CD4-positive, alpha-beta T cell treated with Interleukin-17A for 4 hours (primary cell): ENCODE measurements around the gene SPECC1L.

Source experiments
- DNase-seq: peaks from one replicate; pipeline ENCODE4 v3.0.0-alpha.2; 2020; ENCODE audit warnings: mixed read lengths

Gene SPECC1L

DNA sequence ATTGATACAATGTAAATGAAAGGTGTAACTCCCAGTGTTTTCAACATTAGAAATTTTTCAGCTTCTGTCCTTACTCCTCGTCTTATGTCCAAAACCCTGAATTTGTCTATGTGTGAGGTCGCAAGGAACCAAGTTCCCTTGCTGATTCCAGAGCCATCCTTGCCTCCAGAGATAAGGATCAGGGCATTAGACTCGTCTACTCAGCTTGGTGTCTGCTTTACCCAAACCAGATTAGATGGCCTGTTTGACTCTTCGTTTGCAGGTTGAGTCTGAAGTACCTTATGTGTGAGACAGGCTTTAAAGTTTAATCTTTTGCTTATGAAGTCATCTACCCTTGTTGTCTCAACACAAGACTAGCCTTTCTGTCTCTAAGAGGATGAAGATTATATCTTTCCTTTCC, 55.6 kb downstream of the SPECC1L start:
- DNase-seq: no peak

DNA sequence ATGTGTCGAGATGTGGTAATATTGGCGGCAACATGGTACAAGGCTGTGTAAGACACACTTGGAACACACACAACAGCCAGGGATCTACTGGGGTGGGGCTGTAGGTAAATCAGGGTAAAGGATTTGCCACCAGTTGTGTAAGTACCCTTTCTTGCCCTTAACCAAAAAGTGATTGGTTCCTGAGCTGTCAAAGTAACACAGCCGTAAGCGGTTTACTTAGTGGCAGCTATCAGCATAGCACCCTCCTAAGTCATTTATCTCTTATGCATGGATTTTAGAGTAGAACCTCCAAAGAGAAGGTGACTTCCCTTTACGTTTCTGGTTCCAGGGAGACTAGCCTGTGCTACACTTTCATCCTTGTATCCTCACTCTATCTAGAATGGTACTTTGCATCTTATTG, 57.2 kb downstream of the SPECC1L start:
- no peak for DNase-seq

DNA sequence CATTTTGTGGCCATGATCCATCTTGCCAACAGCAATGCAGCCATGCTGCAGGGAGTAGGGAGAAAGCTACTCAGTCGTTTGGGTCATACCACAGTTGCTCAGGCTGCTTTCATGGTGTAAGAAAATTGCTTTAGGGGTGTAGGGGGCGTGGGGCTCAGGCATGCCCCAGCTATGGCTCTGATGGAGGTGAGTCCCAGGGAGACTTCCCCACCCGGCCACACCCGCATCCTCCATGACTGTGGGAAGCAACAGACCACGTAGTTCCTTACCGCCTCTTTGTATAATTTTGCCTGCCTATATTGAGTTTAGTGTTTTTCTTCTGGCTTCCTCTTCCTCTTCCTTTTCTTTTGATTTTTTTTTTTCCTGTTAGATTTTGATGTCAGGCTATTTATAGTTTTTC, 58.8 kb downstream of the SPECC1L start:
- peak; percentile 5 for DNase-seq

DNA sequence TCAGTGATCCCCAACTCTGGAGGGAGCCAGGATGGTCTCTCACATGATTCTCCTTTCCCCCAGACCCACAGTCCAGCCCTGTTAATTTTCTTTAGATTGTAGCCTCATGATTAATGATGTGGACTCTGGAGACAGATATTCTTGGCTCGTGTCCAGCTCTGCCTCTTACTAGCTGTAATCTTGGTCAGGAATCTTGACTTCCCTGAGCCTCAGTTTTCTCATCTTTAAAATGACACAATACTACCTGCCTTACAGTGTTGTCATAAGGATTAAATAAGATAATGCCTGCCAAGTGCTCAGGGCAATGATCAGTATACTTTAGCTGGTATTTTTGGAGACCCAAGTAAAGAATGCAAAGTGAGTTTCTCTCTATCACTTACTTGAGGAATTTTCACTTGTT, 60.0 kb downstream of the SPECC1L start:
- no peak for DNase-seq

DNA sequence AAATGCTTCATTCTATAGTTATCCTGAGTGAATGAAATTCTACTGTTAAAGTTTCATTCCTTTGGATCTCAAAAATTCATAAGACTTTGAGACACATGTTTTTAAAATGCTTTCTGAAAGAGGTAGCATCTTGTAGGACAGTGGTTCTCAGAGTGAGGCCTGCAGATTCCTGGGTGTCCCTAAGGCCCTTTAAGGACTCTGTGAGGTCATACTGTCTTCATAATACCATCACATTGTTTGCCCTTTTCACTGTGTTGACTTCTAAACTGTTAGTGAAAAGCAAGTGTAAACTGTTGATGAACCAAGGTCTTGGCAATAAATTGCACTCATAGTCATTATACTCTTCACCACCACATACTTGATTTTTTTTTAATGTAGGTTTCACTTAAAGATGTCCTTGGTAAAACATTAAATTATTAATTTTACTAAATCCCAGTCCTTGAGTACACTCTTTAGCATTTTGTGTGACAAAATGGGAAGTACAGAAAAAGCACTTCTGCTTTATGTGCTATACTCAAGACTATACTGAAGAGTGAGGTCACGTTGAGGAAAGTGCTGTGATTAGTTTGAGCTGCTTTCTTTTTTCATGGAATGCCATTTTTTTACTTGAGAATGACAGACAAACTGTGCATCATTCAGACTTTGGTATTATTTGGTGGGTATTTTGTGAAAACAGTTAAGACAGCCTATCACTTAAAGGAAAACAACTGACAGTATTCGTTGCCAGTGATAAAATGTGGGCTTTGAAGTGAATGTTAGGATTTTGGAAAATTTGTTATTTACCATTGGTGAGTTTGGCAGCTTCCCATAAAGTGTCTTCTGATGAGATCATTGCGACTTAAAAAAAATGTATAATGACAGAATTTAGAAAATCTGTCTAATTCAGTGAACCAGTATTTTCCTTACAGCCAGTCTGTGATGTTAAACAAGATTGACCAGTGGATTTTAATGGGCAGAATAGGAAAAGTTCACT, 61.1 kb downstream of the SPECC1L start:
- no peak for DNase-seq

DNA sequence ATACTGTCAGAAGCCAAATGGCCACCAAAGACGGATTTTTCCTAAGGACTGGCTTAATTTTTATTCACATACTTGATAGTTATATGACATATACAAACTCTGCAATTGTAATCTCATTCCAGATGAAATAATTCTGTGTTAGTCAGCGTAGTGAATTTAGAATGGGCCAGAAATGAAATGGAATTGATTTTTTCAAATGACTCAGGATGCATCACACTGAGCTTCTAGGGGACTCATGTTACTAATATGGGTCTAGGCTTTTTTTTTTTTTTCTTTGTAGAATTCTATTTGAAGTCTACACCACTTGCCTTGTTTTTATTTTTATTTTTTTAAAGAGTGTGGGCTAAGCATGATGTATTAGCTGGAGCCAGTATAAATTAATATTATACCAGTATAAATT, 62.7 kb downstream of the SPECC1L start:
- no peak for DNase-seq

DNA sequence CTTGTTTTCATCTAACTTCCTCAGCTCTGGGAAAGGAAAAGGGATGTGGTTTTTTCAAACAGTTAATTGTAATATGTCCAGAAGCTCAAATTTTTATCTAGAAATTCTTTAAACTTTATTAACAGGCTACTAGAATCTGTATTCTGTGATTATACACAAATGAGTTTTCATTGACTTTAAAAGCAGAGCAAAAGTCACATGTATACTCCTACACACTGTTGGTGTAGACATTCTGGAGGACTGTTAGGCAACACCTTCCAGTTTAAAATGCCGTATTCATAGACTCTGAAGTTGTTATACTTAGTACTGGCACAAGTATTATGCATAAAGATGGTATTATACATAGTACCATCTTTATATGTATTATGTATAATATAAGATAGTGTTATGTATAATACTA, 64.9 kb downstream of the SPECC1L start:
- DNase-seq: no peak

DNA sequence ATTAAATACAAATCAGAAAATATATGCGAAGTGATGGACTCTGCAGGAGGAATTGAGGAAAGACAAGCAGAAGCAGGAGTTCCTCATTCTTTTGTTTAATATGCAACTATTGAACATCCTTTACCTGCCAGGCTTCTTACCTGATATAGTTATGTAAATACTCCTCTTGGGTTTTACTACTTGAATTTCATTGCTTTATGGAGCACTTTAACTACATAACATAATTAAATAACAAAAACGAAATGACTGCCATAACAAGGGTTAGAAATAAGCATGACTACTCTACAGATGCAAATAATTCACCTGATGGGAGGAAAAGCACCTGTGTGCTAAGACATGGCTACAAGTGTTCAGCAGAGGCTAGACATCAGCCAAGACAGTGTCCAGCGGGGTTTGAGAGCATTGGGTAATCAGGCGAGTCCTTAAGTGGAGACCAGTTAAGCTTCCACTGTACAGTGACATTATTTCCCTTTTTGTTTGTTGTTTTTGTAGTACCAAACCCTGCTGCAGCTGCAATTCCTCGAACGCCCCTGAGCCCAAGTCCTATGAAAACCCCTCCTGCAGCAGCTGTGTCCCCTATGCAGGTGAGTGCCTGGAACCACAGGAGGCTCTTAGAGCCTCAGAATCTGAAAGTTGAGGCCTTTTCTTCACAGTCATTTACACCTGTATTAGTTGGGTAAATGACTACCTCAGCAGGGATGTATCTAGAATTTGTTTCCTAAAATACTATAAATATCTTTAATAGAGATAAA, 67.4 kb downstream of the SPECC1L start:
- DNase-seq: no peak

DNA sequence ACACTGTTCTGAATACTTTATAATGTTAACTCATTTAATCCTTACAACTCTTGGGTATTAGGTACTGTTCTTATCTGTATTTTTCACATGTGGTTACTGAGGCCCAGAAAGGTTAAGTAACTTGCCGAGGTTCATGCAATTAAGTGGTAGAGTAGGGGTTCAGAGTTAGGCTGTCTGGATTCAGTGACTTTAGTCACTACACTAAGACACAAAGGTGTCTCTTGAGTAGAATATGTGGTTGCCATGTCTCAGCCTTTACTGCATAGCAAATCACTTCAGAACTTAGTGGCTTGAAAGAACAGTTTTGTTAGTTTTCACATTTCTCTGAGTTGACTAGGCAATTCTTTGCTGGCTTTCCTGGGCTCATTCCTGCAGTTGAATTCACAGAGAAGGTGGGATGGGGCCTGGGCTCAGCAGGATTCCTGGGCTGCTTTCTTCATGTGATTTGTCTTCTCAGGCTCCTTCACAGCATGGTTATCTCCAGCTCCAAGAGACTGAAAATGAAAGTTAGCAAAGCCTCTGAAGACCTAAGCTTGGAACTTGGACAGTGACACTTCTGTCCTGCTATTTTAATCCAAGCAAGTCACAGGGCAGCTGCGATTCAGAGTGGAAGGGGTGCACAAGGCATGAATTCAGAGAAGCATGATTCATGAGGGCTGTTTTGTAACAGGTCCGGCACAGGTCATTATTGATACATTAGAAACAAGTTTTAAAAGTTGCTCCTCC, 68.3 kb downstream of the SPECC1L start:
- DNase-seq: no peak

DNA sequence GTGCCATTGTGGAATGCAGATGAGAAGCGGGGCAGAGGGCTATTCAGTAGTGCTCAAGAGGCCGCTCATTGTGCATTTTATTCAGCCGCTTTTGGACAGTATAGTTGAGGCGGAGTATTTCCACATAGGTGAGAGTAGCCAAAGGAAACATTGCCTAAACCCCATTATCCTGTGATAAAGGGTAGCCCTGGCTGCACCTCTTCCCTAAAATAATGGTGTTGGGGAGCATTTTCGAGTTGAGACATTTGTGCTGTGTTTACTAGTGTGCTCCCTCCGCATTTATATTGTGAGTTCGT, 68.8 kb downstream of the SPECC1L start:
- no peak for DNase-seq

DNA sequence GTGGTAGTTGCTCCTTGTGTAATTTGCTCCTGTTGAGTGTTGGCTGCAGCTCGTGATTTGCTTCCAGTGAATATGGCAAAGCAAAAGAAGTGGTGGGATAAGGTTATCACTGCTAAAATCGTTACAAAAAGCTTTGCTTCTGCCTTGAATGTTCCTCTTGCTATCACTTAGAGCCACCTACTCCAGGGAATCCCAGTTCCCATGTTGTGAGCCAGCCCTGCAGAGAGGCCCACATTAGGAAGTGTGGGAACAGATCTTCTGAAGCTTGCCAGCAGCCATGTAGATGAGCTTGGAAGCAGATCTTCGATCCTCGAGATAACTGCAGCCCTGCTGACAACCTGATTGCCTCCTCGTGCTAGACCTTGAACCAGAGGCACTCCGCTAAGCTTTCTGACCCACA, 71.0 kb downstream of the SPECC1L start:
- DNase-seq: no peak

DNA sequence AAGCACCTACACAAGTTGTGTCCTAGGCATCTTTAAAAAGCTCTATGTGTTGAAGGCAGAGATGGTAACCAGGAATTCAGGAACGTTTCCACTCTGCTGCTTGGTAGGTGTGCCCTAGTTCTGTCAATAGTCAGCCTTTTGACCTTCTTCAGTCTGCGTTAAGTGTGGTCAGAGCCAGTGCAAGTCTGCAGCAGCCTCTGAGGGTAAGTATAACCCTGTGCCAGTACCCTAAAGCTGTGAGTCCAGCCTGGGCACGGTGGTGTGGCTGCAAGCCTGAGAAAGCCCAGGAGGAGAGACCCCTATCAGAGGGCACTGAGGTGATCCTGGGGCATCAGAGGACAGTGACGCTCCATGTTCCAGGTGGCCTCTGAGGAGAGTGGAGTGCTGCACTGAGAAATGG, 80.0 kb downstream of the SPECC1L start:
- DNase-seq: no peak

DNA sequence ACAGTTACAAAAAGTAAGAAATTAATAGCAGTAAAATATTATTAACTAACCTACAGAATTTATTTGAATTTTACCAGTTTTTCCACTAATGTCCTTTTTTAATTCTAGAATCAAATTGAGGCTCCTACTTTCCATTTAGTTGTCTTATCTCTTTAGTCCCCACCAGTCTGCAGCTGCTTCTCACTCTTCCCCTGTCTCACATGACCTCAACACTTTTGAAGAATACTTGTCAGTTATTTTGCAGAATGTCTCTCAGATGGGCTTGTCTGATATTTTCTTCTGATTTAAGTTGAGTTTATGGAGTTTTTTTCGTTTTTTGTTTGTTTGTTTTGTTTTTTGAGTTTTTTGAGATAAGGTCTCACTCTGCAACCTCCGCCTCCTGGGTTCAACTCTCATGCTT, 82.5 kb downstream of the SPECC1L start:
- no peak for DNase-seq

DNA sequence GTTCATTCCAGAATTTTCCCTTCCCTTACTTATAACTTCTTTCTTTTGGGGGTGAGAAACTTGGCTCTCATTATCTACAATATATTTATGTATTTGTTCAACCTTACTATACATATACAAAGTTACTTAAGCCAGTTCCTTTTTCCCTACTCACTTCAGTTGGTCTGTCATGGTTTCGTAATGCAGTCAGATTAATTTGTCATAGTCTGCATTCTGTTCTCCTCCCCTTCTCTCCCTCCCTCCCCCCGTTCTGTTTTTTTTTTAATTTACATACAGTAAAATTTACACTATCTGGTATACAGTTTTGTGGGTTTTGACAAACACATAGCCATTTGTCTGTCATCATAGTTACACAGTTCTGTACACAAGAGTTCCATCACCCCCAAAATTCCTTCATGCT, 84.9 kb downstream of the SPECC1L start:
- DNase-seq: no peak

DNA sequence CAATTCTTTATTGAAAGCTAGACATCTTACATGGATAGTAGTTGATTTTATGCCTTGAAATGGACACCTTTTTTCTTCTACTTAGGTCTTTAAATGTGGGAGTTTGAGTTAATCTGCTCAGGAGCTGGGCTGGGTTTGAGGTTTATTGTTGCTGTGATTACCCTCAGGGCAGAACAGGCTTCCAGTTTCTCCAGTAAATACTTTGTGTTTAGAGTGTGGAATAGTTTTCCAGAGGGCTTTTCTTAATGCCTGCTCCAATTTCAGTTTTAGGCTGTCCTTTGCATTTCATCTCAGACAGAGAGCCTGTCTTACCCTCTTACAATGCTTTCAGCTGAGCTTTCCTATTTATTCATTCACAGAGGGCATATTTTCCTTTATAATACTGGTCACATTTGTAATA, 86.9 kb downstream of the SPECC1L start:
- DNase-seq: no peak

DNA sequence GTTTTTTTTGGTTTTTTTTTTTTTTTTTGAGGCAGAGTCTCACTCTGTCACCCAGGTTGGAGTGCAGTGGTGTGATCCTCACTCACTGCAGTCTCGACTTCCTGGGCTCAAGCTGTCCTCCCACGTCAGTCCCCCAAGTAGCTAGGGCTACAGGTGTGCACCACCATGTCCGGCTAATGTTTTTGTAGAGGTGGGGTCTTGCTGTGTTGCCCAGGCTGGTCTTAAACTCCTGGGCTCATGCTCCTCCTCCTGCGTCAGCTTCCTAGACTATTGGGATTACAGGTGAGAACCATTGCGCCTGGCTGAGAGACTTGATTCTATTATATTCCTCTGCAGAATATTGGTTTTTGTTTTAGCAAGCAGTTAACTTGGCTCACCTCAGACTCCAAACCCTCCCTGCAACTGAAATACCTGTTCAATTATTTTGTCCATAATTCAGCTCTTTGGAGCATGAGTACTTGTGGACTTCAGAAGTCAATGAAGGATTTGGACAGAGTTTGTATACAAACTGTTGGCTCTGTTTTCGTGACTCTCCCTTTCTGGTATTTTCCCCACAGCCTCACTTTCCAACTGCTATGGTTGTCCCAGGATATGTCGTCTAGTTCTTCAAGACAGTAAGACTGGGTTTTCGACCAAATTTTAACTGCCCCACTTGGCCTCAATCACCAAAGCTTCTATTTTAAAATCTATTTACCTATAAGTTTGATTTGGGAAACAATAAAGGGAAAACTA, 87.6 kb downstream of the SPECC1L start:
- no peak for DNase-seq

DNA sequence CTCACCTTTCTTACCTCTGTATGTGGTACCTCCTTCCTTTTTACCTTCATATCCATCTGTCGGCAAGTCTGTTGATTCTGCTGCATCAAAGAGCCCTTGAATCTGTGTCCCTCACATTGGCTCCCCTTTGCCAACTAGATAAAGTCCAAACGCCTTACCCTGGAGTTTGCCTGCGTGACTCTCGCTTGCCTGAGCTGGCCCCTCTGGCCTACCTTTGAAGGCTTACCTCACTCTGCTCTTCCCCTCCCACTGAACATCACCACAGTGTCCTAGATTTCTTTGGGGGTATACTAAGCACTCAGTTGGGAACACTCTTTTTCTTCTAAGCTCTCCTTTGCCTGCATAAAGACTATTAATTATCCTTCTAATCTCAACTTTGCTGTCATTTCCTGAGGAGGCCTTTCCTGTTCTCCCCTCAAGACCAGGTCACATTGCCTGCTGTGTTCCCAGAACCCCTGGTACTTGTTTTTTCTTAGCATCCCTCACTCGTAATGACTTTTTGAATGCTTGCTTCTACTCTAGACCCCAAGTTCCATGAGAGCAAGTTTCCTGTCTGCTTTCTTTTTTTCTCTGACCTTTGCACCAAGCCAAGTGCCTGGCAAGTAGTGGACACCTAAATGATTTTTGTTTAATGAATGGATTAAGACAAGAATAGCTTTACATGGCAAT, 89.0 kb downstream of the SPECC1L start:
- no peak for DNase-seq

DNA sequence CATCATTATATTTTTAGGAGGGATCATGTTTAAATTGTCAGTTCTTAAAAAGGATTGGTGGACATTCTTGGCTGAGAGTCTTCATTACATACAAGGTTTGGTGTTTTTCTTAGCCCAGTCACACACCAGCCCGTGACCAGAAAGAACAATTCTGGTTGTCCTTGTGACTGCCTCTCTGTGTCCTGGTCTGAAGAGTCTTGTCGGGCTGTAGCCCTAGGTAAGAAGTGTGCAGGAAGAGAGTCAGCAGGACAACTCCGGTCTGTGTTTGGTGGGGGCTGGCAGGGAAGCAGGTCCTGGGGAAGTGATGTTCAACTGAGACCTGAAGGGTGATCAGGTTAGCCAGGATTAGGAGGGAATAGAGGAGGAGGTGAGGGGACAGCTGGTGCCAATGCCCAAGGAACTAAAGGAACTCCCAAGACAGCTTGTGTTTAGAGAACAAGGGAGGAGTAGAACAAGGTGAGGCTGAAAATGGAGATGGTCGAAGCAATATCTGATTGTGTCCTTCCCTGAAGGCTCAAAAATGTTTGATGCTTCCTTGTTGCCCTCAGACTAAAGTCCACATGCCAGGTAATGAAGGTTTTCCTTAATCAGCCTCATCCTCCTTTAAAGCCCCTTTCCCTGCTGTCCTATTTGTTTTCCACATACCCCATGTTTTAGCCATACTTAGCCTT, 91.5 kb downstream of the SPECC1L start:
- DNase-seq: no peak

DNA sequence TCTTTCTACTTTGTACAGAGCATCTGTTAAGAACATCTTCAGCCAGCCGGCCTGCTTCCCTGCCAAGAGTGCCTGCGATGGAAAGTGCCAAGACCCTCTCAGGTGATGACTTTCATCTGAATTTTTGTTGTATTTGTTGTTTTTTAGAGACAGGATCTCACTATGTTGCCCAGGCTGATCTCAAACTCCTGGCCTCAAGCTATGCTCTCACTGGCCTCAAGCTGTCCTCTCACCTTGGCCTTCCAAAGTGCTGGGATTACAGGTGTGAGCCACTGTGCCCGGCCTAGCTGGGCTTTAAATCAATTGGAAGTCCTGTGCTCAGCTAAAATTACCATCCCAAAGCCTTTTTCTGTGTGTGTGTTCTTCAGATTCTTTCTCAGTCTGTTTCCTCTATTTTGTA, 92.6 kb downstream of the SPECC1L start:
- no peak for DNase-seq

DNA sequence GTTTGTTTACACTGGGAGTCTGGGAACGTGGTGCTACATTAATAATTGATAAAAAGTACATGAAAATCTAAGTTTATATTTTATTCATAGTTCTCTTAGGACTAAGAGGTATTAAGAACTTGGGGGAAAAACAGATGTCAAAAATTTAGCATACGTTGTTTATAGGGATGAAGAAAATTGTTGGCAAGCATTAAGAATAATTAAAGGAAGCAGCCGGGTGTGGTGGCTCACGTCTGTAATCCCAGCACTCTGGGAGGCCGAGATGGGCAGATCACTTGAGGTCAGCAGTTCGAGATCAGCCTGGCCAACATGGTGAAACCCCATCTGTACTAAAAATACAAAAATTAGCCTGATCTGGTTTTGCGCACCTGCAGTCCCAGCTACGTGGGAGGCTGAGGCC, 96.1 kb downstream of the SPECC1L start:
- no peak for DNase-seq

DNA sequence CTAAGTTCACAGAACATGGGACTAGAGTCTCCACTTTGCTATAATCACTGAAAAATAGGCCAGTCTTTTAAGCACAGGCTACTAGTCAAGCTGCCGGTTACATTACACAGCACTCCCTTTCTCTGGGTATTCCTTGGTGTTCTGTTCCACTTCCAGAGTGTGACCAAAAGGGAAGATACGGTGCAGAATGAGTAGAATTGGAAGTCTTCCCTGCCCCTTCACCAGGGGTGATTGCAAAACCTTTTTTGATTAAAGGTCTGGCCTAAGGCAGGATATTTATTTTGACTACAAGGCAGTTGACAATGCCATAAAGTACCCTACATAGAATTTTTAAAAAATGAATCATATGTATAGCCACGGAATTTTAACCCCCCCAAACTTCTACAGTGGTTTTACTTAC, 97.2 kb downstream of the SPECC1L start:
- no peak for DNase-seq

DNA sequence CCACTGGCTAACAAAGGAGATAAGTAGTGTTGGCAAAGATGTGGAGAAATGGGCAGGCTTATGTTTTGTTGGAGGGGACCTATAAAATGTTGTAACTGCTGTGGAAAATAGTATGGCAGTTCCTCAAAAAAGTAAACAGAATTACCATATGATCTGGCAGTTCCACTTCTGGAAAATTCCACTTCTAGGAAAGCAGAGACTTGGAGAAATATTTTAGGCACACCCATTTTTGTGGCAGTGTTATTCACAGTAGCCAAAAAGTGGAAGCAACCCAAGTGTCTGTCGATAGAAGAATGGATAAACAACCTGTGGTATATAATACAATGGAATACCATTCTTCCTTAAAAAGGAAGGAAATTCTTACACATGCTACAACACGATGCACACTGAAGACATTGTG, 99.8 kb downstream of the SPECC1L start:
- no peak for DNase-seq
